Tibial nerve (tissue), 4 donors: ENCODE results near the gene PPME1. TPM values are rescaled to one million over a fixed set of nuclear protein-coding genes. Genes with fewer than 3 reads are reported as not detected.

Experiments
- DNase-seq, 2 donors: peaks; one replicate each; pipeline ENCODE4 v3.0.0-alpha.2; 2019; ENCODE audit warnings: low spot score in 2 of 2
- H3K27ac ChIP-seq, 4 donors: fragments of 200-600 bp; sonication (generic) in 3 of 4; one replicate each; pipeline ENCODE4 v1.5.1; 2017 to 2019; ENCODE audit warnings: mild to moderate bottlenecking in 1 of 4
- H3K27me3 ChIP-seq, 2 donors: fragments of 200-600 bp; sonication (generic) in 1 of 2; one replicate each; pipeline versions ENCODE4 v1.5.1 to v1.6.0; 2017 to 2019
- H3K36me3 ChIP-seq, 3 donors: fragments of 200-600 bp; sonication (generic); one replicate each; pipeline ENCODE4 v1.5.1; 2018 to 2019
- H3K4me1 ChIP-seq, 4 donors: fragments of 200-600 bp; sonication (generic) in 3 of 4; one replicate each; pipeline ENCODE4 v1.5.1; 2017 to 2019
- H3K4me3 ChIP-seq, 4 donors: fragments of 200-600 bp; sonication (generic) in 3 of 4; one replicate each; pipeline ENCODE4 v1.5.1; 2017 to 2019; ENCODE audit warnings: mild to moderate bottlenecking in 1 of 4, moderate library complexity in 1 of 4
- H3K9me3 ChIP-seq, 4 donors: fragments of 200-600 bp; sonication (generic) in 3 of 4; one replicate each; pipeline ENCODE4 v1.5.1; 2017 to 2019
- EP300 ChIP-seq, 2 donors: sonication (generic); formaldehyde crosslinking; IDR thresholded peaks; one replicate each; pipeline ENCODE4 v1.6.1; 2017; ENCODE audit warnings: antibody characterized with exemption in 2 of 2, mild to moderate bottlenecking in 1 of 2
- POLR2A ChIP-seq, 2 donors: fragments of 450-650 bp; IDR thresholded peaks; one replicate each; pipeline ENCODE4 v1.6.1; 2017; ENCODE audit warnings: antibody characterized with exemption in 2 of 2, mild to moderate bottlenecking in 2 of 2, moderate library complexity in 2 of 2
- WGBS, 2 donors: methylation state at CpG; one replicate each; pipeline ENCODE4 v1.1.5; 2018; 5-methylcytosine and 5-hydroxymethylcytosine counted together
- small RNA-seq: library from RNA; depleted of rRNA; stranded (forward); fragments of <200 nt; gene quantifications from one replicate; pipeline ENCODE3, GENCODE V24; 2016
- total RNA-seq, 4 donors: library from RNA; depleted of rRNA; stranded (reverse); fragments of >200 nt; gene quantifications; one replicate each; pipeline ENCODE4 v1.1.0, GENCODE V29; 2016
- TF ChIP-seq, protein P1 (sequence below), 5 experiments: fragments of 200-600 bp in 3 of 5; fragments of 450-650 bp in 2 of 5; sonication (generic) in 3 of 5; IDR thresholded peaks; one replicate each; pipeline ENCODE4 v1.5.1; 2016 to 2019; ENCODE audit warnings: antibody characterized with exemption in 5 of 5, mild to moderate bottlenecking in 3 of 5, moderate library complexity in 2 of 5

The PPME1 gene
- total RNA-seq, 4 donors from 2014 or later, result 17.8 to 35.6 (median 26.5) TPM

DNA sequence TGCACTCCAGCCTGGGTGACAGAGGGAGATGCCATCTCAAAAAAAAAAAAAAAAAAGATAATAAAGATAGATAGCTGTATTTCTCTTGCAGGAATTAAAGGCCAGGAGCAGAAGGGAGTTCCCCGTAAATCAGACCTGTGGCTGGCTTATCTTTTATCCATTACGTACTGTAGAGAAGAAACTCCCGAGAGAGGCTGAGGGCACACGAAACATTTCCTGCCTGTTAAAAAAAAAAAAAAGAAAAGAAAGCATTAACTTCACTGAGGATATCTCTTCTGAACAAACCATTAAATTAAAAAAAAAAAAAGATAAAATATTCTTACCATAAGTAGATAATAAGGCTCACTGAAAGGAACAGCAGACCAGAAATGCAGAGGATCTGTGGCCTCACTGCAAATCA lies 117.8 kb downstream of the PPME1 start:
- Histone ChIP-seq H3K27ac (no peak overlapping the region), H3K36me3 (no peaks in the 10 kb centered on the region), H3K9me3 (no peaks in the 10 kb centered on the region), H3K27me3 (no peaks in the 10 kb centered on the region), H3K4me1 (peaks cover 0 to 3% (median 0%) of the 10 kb centered on the region in 4 donors), H3K4me3 (no peak overlapping the region)
- WGBS, 2 donors, result 59% methylated on average over 4 of the region's 4 CpGs
- TF ChIP-seq, protein P1, sequence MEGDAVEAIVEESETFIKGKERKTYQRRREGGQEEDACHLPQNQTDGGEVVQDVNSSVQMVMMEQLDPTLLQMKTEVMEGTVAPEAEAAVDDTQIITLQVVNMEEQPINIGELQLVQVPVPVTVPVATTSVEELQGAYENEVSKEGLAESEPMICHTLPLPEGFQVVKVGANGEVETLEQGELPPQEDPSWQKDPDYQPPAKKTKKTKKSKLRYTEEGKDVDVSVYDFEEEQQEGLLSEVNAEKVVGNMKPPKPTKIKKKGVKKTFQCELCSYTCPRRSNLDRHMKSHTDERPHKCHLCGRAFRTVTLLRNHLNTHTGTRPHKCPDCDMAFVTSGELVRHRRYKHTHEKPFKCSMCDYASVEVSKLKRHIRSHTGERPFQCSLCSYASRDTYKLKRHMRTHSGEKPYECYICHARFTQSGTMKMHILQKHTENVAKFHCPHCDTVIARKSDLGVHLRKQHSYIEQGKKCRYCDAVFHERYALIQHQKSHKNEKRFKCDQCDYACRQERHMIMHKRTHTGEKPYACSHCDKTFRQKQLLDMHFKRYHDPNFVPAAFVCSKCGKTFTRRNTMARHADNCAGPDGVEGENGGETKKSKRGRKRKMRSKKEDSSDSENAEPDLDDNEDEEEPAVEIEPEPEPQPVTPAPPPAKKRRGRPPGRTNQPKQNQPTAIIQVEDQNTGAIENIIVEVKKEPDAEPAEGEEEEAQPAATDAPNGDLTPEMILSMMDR (IDR thresholded peaks at IDR 0.05), result no peak
- TF ChIP-seq EP300 (IDR thresholded peaks at IDR 0.05), result no peak
- no peak for TF ChIP-seq POLR2A (IDR thresholded peaks at IDR 0.05)
- DNase-seq, result no peak

- H3K4me1 ChIP-seq, result no peaks in the 10 kb centered on the region
- no peaks in the 10 kb centered on the region for H3K27me3 ChIP-seq
- no peak overlapping the region for H3K4me3 ChIP-seq
- no peaks in the 10 kb centered on the region for H3K9me3 ChIP-seq
- no peak overlapping the region for H3K27ac ChIP-seq
- TF ChIP-seq, protein P1 (IDR thresholded peaks at IDR 0.05), result no peak
- TF ChIP-seq EP300 (IDR thresholded peaks at IDR 0.05) (no peak), POLR2A (IDR thresholded peaks at IDR 0.05) (no peak)
- 86 to 89% methylated on average over 1 of the region's 1 CpG for WGBS, 2 donors
- no peak for DNase-seq
- H3K36me3 ChIP-seq, result no peaks in the 10 kb centered on the region
Measured at GRCh38 chr11:74297484-74297883, 126.4 kb downstream of the PPME1 start.

DNA sequence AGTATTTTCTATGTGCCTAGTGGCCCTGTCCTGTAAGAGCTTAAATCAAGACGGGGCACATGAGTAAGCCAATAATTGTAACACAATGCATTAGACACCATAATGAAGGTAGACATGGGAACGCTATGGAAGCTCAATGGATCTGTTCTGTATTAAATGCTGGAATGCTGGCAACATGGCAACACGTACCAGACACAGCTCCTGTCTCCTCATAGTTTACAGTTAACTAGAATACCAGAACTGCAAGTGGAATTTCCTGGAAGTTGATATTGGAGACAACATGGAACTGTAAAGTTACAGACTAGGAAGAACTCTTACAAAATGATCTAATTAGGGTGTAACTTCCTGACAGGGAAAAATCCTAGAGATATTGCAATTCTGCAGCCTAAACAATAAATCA lies 127.9 kb downstream of the PPME1 start:
- TF ChIP-seq, protein P1 (IDR thresholded peaks at IDR 0.05), result no peak
- TF ChIP-seq EP300 (IDR thresholded peaks at IDR 0.05) (no peak), POLR2A (IDR thresholded peaks at IDR 0.05) (no peak)
- DNase-seq, result no peak
- Histone ChIP-seq H3K9me3 (no peaks in the 10 kb centered on the region), H3K27ac (no peak overlapping the region), H3K4me3 (no peak overlapping the region), H3K36me3 (no peaks in the 10 kb centered on the region), H3K27me3 (no peaks in the 10 kb centered on the region), H3K4me1 (no peaks in the 10 kb centered on the region)
- whole genome bisulfite sequencing, 2 donors, result 66 to 78% methylated on average over 3 of the region's 3 CpGs

Small RNA genes lying within 50 kb of the gene (small RNA-seq; reads per million reads assigned to genes)
- gene AP002392.1, result not detected
- not detected for gene RF00409

Other genes with a start within 250 kb of the PPME1 start
- 1 to 10 TPM in 1 of 4 donors, not detected in 3; 1.2 TPM for gene DNAJB13, start 220.3 kb upstream of the PPME1 start, total RNA-seq
- gene UCP2, start 188.4 kb upstream of the PPME1 start, total RNA-seq, result 10 to 100 TPM; 18.6 to 60.6 (median 53.0) TPM
- gene UCP3, start 162.2 kb upstream of the PPME1 start, total RNA-seq, result 1 to 10 TPM in 3 of 4 donors, under 1 TPM in 1; 0.78 to 7.5 (median 1.9) TPM
- 10 to 100 TPM; 28.2 to 46.9 (median 35.1) TPM for gene C2CD3, start 287 bp upstream of the PPME1 start, total RNA-seq
- gene P4HA3, start 140.4 kb downstream of the PPME1 start, total RNA-seq, result 1 to 10 TPM in 1 of 4 donors, not detected in 3; 1.4 TPM
- gene PGM2L1, start 227.1 kb downstream of the PPME1 start, total RNA-seq, result 1 to 10 TPM; 2.4 to 9.3 (median 6.2) TPM